ENCODE results near the gene SLC23A3.

The SLC23A3 gene

GRCh38 chr2:219131327-219131726, 38.5 kb downstream of the SLC23A3 start:
- no peaks in the 10 kb centered on the region for H3K9me3 ChIP-seq (ENCODE audit: severe bottlenecking)
- no peak overlapping the region for H3K27ac ChIP-seq
- no peaks in the 10 kb centered on the region for H3K27me3 ChIP-seq (ENCODE audit: insufficient read depth, low read depth, severe bottlenecking)
- no peak for TF ChIP-seq CTCF (IDR thresholded peaks at IDR 0.05; ENCODE audit: low read depth, low read length)
- no peak overlapping the region for H3K4me3 ChIP-seq (ENCODE audit: low read depth, low read length)
- H3K36me3 ChIP-seq, result no peaks in the 10 kb centered on the region; the same call in 1 of the 2 replicates
- no peak for DNase-seq

- Histone ChIP-seq H3K27ac (no peak overlapping the region), H3K9me3 (ENCODE audit: severe bottlenecking) (no peaks in the 10 kb centered on the region), H3K27me3 (ENCODE audit: insufficient read depth, low read depth, severe bottlenecking) (no peaks in the 10 kb centered on the region), H3K4me3 (ENCODE audit: low read depth, low read length) (no peak overlapping the region), H3K36me3 (no peaks in the 10 kb centered on the region; the same call in 1 of the 2 replicates)
- no peak for TF ChIP-seq CTCF (IDR thresholded peaks at IDR 0.05; ENCODE audit: low read depth, low read length)
- no peak for DNase-seq
These were observed 40.2 kb downstream of the SLC23A3 start for GRCh38 chr2:219129589-219129988.

GRCh38 chr2:219128396-219128795, 41.4 kb downstream of the SLC23A3 start:
- H3K36me3 ChIP-seq, result no peaks in the 10 kb centered on the region; the same call in 1 of the 2 replicates
- H3K9me3 ChIP-seq (ENCODE audit: severe bottlenecking), result no peaks in the 10 kb centered on the region
- no peak overlapping the region for H3K27ac ChIP-seq
- no peaks in the 10 kb centered on the region for H3K27me3 ChIP-seq (ENCODE audit: insufficient read depth, low read depth, severe bottlenecking)
- H3K4me3 ChIP-seq (ENCODE audit: low read depth, low read length), result no peak overlapping the region
- no peak for DNase-seq
- no peak for TF ChIP-seq CTCF (IDR thresholded peaks at IDR 0.05; ENCODE audit: low read depth, low read length)

GRCh38 chr2:219127037-219127635, 42.7 kb downstream of the SLC23A3 start:
- Histone ChIP-seq H3K9me3 (ENCODE audit: severe bottlenecking) (no peaks in the 10 kb centered on the region), H3K4me3 (ENCODE audit: low read depth, low read length) (no peak overlapping the region), H3K27ac (no peak overlapping the region), H3K36me3 (no peaks in the 10 kb centered on the region; the same call in 1 of the 2 replicates), H3K27me3 (ENCODE audit: insufficient read depth, low read depth, severe bottlenecking) (no peaks in the 10 kb centered on the region)
- DNase-seq, result no peak
- no peak for TF ChIP-seq CTCF (IDR thresholded peaks at IDR 0.05; ENCODE audit: low read depth, low read length)

- Histone ChIP-seq H3K27me3 (ENCODE audit: insufficient read depth, low read depth, severe bottlenecking) (no peaks in the 10 kb centered on the region), H3K4me3 (ENCODE audit: low read depth, low read length) (no peak overlapping the region), H3K36me3 (no peaks in the 10 kb centered on the region; the same call in 1 of the 2 replicates), H3K27ac (no peak overlapping the region), H3K9me3 (ENCODE audit: severe bottlenecking) (no peaks in the 10 kb centered on the region)
- no peak for DNase-seq
- TF ChIP-seq CTCF (IDR thresholded peaks at IDR 0.05; ENCODE audit: low read depth, low read length), result no peak
These were observed 43.3 kb downstream of the SLC23A3 start for GRCh38 chr2:219126555-219126954.

GRCh38 chr2:219125886-219126270, 44.0 kb downstream of the SLC23A3 start:
- H3K4me3 ChIP-seq (ENCODE audit: low read depth, low read length), result no peak overlapping the region
- no peak for TF ChIP-seq CTCF (IDR thresholded peaks at IDR 0.05; ENCODE audit: low read depth, low read length)
- no peak for DNase-seq
- no peaks in the 10 kb centered on the region for H3K27me3 ChIP-seq (ENCODE audit: insufficient read depth, low read depth, severe bottlenecking)
- H3K9me3 ChIP-seq (ENCODE audit: severe bottlenecking), result no peaks in the 10 kb centered on the region
- no peaks in the 10 kb centered on the region; the same call in 1 of the 2 replicates for H3K36me3 ChIP-seq
- no peak overlapping the region for H3K27ac ChIP-seq

Data from WERI-Rb-1 (cell line).